Neuronal stem cell (in vitro differentiated cells): ENCODE results near the gene IRF8.

Experiments used
- DNase-seq: peaks from one replicate; pipeline ENCODE4 v3.0.0-alpha.2; 2013; ENCODE audit warnings: low spot score
- H2AFZ ChIP-seq: one replicate; pipeline ENCODE4 v1.6.1; 2013; ENCODE audit warnings: mild to moderate bottlenecking, low read length, inconsistent platforms
- H2AK5ac ChIP-seq: 2 replicates; pipeline ENCODE4 v1.6.1; 2013; ENCODE audit warnings: low read depth, mild to moderate bottlenecking, inconsistent platforms, low read length, moderate library complexity, mixed read lengths
- H2BK120ac ChIP-seq: 2 replicates; pipeline ENCODE4 v1.6.1; 2013; ENCODE audit warnings: low read depth, mild to moderate bottlenecking, inconsistent platforms, low read length, moderate library complexity, mixed read lengths
- H2BK12ac ChIP-seq: one replicate; pipeline ENCODE4 v1.6.1; 2013; ENCODE audit warnings: low read length, inconsistent platforms
- H2BK15ac ChIP-seq: 2 replicates; pipeline ENCODE4 v1.6.1; 2013; ENCODE audit warnings: mild to moderate bottlenecking, low read length, inconsistent platforms, mixed read lengths
- H2BK5ac ChIP-seq: one replicate; pipeline ENCODE4 v1.6.1; 2013; ENCODE audit warnings: inconsistent platforms, mild to moderate bottlenecking, low read length, moderate library complexity
- H3K14ac ChIP-seq: one replicate; pipeline ENCODE4 v1.6.1; 2013; ENCODE audit warnings: low read length, inconsistent platforms
- H3K18ac ChIP-seq: 2 replicates; pipeline ENCODE4 v1.6.1; 2013; ENCODE audit warnings: low read length, inconsistent platforms
- H3K23ac ChIP-seq: 2 replicates; pipeline ENCODE4 v1.6.1; 2013; ENCODE audit warnings: low read depth, mild to moderate bottlenecking, mixed read lengths, low read length, inconsistent platforms; ENCODE audit not compliant: poor library complexity
- H3K27ac ChIP-seq: replicated peaks from 3 replicates; pipeline ENCODE4 v1.5.1; 2013; ENCODE audit warnings: low read length, inconsistent platforms
- H3K27me3 ChIP-seq, 3 experiments: 2 replicates each; pipeline ENCODE4 v1.6.1; 2013; ENCODE audit warnings: low read length in 3 of 3, mild to moderate bottlenecking in 2 of 3, inconsistent platforms in 1 of 3, low read depth in 1 of 3, mixed read lengths in 1 of 3, moderate library complexity in 1 of 3; ENCODE audit not compliant: control insufficient read depth in 3 of 3, insufficient read depth in 3 of 3
- H3K36me3 ChIP-seq, 2 donors: replicated peaks in 1 of 2; 2 replicates each; pipeline ENCODE4 v1.6.1; 2013; ENCODE audit warnings: low read length in 2 of 2; ENCODE audit not compliant: control insufficient read depth in 2 of 2, insufficient read depth in 2 of 2
- H3K4ac ChIP-seq: 2 replicates; pipeline ENCODE4 v1.6.1; 2013; ENCODE audit warnings: inconsistent platforms, mild to moderate bottlenecking, low read length, moderate library complexity
- H3K4me1 ChIP-seq, 2 donors: 1 replicate in 1 of 2; 2 replicates in 1 of 2; pipeline ENCODE4 v1.6.1; 2013; ENCODE audit warnings: low read length in 2 of 2, low read depth in 1 of 2; ENCODE audit not compliant: control insufficient read depth in 2 of 2, insufficient read depth in 1 of 2
- H3K4me2 ChIP-seq: one replicate; pipeline ENCODE4 v1.6.1; 2013; ENCODE audit warnings: mild to moderate bottlenecking, low read length, inconsistent platforms; ENCODE audit not compliant: insufficient read depth, poor library complexity, severe bottlenecking
- H3K4me3 ChIP-seq, 2 donors: 2 replicates each; pipeline ENCODE4 v1.5.1; 2013; ENCODE audit warnings: low read length in 2 of 2, mild to moderate bottlenecking in 2 of 2, inconsistent platforms in 1 of 2, moderate library complexity in 1 of 2
- H3K79me1 ChIP-seq: one replicate; pipeline ENCODE4 v1.6.1; 2013; ENCODE audit warnings: low read depth, mild to moderate bottlenecking, inconsistent platforms, low read length, moderate library complexity
- H3K9ac ChIP-seq: one replicate; pipeline ENCODE4 v1.6.1; 2013; ENCODE audit warnings: mild to moderate bottlenecking, low read depth, low read length, inconsistent platforms; ENCODE audit not compliant: poor library complexity
- H3K9me3 ChIP-seq, 2 donors: replicated peaks in 1 of 2; 2 replicates each; pipeline versions ENCODE3 to v1.6.1; 2013; ENCODE audit warnings: low read length in 2 of 2, mild to moderate bottlenecking in 2 of 2, inconsistent platforms in 1 of 2, low read depth in 1 of 2, mixed read lengths in 1 of 2, moderate library complexity in 1 of 2; ENCODE audit not compliant: control insufficient read depth in 2 of 2, insufficient read depth in 1 of 2
- H4K8ac ChIP-seq: one replicate; pipeline ENCODE4 v1.6.1; 2013; ENCODE audit warnings: low read depth, mild to moderate bottlenecking, inconsistent platforms, low read length, moderate library complexity
- H4K91ac ChIP-seq: one replicate; pipeline ENCODE4 v1.6.1; 2013; ENCODE audit warnings: low read length, low read depth, mild to moderate bottlenecking, inconsistent platforms; ENCODE audit not compliant: poor library complexity
- WGBS, 2 donors: extraction: QIAGEN DNeasy Blood & Tissue Kit; methylation state at CpG; one replicate each; pipeline ENCODE4 v1.1.7; 2013; ENCODE audit warnings: missing lambda C conversion rate in 2 of 2, mixed read lengths in 1 of 2; ENCODE audit not compliant: insufficient read length in 2 of 2, insufficient replicate concordance in 1 of 2; ENCODE audit errors: extremely low coverage in 2 of 2; 5-methylcytosine and 5-hydroxymethylcytosine counted together

The IRF8 gene

DNA sequence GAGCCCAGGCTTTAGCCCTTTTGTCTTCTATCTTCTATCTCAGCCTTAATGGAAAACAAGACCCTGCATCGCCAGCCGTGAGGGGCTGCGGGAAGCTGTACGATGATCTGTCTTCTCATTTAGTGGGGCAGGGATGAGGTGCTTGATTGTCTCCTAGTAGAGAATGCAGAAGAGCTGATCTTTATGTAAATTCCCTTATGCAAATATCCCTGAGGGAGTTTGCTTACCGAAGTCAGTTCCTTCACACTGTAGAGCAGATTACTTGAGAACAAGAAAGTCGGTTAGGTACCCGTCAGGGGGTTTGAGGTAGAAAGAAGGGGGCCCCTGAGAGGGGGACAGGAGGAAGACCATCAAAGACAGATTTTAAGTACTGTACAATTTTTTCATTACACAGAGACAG is 66.2 kb downstream of the IRF8 start:
- Histone ChIP-seq H3K9ac (no peak overlapping the region), H3K4ac (no peak overlapping the region), H2BK15ac (no peak overlapping the region), H3K79me1 (no peaks in the 10 kb centered on the region), H3K18ac (no peak overlapping the region), H2BK12ac (no peak overlapping the region), H4K91ac (no peak overlapping the region), H3K27me3 (peaks cover 0 to 3% (median 0%) of the 10 kb centered on the region in 3 experiments), H3K14ac (no peak overlapping the region), H2BK120ac (no peak overlapping the region), H3K9me3 (no peaks in the 10 kb centered on the region), H3K4me1 (peaks cover 0 to 9% of the 10 kb centered on the region in 2 donors), H3K36me3 (no peaks in the 10 kb centered on the region), H3K27ac (no peak overlapping the region), H3K4me3 (no peak overlapping the region), H2BK5ac (no peak overlapping the region), H2AFZ (no peak overlapping the region), H3K23ac (no peak overlapping the region), H4K8ac (no peak overlapping the region), H3K4me2 (no peak overlapping the region), H2AK5ac (no peak overlapping the region)
- no CpG with 5 or more reads among the region's 7 CpGs for WGBS, 2 donors
- DNase-seq = no peak

DNA sequence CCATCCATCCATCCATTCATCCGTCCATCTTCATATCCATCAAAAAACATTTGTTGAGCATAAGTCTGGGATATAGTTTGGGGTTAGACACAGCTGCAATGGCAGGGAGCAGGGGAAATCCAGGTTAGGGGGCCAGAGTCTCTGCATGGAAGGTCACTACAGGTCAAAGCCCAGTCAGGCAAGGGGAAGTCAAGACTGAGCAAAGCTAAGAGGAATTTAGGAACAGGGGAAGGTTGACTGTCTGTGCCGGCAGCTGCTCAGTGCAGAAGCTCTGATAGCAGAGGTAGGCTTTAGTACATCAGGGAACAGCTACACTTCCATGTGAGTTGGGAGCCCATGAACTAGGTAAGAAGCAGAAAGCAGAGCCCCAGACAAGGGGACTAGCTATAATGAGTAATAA is 68.1 kb downstream of the IRF8 start:
- H3K27me3 ChIP-seq = peaks cover 0 to 3% (median 0%) of the 10 kb centered on the region in 3 experiments
- H4K91ac ChIP-seq = no peak overlapping the region
- no peak overlapping the region for H3K4me2 ChIP-seq
- no peak overlapping the region for H4K8ac ChIP-seq
- no peak overlapping the region for H3K14ac ChIP-seq
- no peak overlapping the region for H2BK15ac ChIP-seq
- no peaks in the 10 kb centered on the region for H3K79me1 ChIP-seq
- no peak for DNase-seq
- peaks cover 0 to 9% of the 10 kb centered on the region in 2 donors for H3K4me1 ChIP-seq
- H3K23ac ChIP-seq = no peak overlapping the region
- H3K9me3 ChIP-seq = no peaks in the 10 kb centered on the region
- H3K4me3 ChIP-seq = no peak overlapping the region
- no peak overlapping the region for H3K4ac ChIP-seq
- no peak overlapping the region for H3K27ac ChIP-seq
- H2BK120ac ChIP-seq = no peak overlapping the region
- no peak overlapping the region for H2AFZ ChIP-seq
- H3K18ac ChIP-seq = no peak overlapping the region
- H3K36me3 ChIP-seq = no peaks in the 10 kb centered on the region
- WGBS, 2 donors = no CpG with 5 or more reads among the region's 2 CpGs
- no peak overlapping the region for H2AK5ac ChIP-seq
- no peak overlapping the region for H3K9ac ChIP-seq
- H2BK12ac ChIP-seq = no peak overlapping the region
- H2BK5ac ChIP-seq = no peak overlapping the region

DNA sequence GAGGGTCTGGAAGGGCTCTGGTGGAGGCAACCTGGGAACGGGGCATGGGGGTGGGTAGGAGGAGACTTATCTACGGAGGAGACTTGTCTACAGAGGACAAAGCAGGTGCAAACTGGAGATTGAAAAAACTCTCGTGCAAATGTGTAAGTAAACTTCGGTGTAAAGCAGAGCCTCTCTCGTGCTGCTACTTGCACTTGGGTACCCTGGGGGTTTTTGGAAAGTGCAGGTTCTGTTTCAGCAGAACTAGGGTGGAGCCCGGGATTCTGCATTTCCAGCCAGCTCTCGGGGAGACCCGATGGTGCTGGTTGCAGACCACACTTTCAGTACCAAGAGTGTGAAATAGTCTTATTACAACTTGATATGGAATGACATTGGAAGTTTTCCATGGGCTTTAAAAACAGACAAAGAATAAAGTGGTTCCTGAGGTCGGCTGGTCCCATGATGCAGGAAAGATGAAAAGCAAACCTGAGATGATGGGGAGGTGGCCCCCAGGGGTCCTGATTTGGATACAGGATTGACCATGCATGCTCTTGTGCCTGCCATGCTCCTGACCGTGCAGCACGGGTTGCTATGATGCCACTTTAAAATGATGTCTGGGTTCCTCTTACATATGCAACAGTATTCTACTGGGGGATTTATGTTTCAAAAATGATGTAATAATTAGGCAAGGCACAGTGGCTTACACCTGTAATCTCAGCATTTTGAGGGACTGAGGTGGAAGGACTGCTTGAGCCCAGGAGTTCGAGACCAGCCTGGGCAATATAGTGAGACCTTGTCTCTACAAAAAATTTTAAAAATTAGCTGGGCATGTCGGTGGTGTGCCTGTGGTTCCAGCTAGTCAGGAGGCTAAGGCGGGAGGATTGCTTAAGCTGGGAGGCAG is 69.3 kb downstream of the IRF8 start:
- H3K27ac ChIP-seq = no peak overlapping the region
- no peak overlapping the region for H4K91ac ChIP-seq
- H2BK5ac ChIP-seq = no peak overlapping the region
- DNase-seq = no peak
- no peak overlapping the region for H3K18ac ChIP-seq
- H2AK5ac ChIP-seq = no peak overlapping the region
- H3K23ac ChIP-seq = no peak overlapping the region
- H2BK12ac ChIP-seq = no peak overlapping the region
- peaks cover 0 to 2% of the 10 kb centered on the region in 2 donors for H3K9me3 ChIP-seq
- H3K9ac ChIP-seq = no peak overlapping the region
- no CpG with 5 or more reads among the region's 14 CpGs for WGBS, 2 donors
- H3K27me3 ChIP-seq = peaks cover 0 to 3% (median 0%) of the 10 kb centered on the region in 3 experiments
- peaks cover 0 to 9% of the 10 kb centered on the region in 2 donors for H3K4me1 ChIP-seq
- no peak overlapping the region for H2BK120ac ChIP-seq
- H3K4ac ChIP-seq = no peak overlapping the region
- no peak overlapping the region for H2AFZ ChIP-seq
- no peak overlapping the region for H4K8ac ChIP-seq
- no peak overlapping the region for H3K14ac ChIP-seq
- no peaks in the 10 kb centered on the region for H3K36me3 ChIP-seq
- no peak overlapping the region for H2BK15ac ChIP-seq
- no peak overlapping the region for H3K4me2 ChIP-seq
- H3K79me1 ChIP-seq = no peaks in the 10 kb centered on the region
- no peak overlapping the region for H3K4me3 ChIP-seq

DNA sequence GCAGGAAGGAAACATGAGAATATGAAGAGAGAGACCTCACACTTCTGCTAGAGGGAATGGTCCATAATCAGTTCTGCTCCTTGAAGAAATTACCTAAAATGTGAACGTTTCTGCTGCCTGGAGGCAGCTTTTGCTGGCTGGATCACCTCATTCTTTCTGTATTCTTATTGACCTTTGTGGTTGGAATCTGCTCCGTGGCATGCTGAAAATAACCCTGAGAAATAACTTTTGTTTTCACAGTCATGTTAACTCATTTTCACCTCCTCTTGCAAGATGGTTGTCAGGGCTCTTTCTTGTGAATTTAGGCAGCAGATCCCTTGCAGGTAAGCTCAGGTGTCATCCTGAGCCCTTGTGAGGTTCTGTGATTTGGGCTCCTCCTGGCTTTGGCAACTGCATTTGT is 70.2 kb downstream of the IRF8 start:
- Histone ChIP-seq H2BK120ac (no peak overlapping the region), H3K4me3 (no peak overlapping the region), H3K9ac (no peak overlapping the region), H2BK5ac (no peak overlapping the region), H3K4me2 (no peak overlapping the region), H3K18ac (no peak overlapping the region), H3K14ac (peak overlapping the region; percentile 31), H2AFZ (no peak overlapping the region), H3K23ac (no peak overlapping the region), H3K27me3 (peaks cover 0 to 3% (median 0%) of the 10 kb centered on the region in 3 experiments), H3K9me3 (peaks cover 0 to 2% of the 10 kb centered on the region in 2 donors), H3K4me1 (peaks cover 0 to 9% of the 10 kb centered on the region in 2 donors), H2BK12ac (no peak overlapping the region), H2BK15ac (no peak overlapping the region), H3K27ac (no peak overlapping the region), H3K36me3 (no peaks in the 10 kb centered on the region), H4K91ac (no peak overlapping the region), H4K8ac (no peak overlapping the region), H2AK5ac (no peak overlapping the region), H3K79me1 (no peaks in the 10 kb centered on the region), H3K4ac (no peak overlapping the region)
- no peak for DNase-seq
- no CpG with 5 or more reads among the region's 2 CpGs for WGBS, 2 donors
